Transverse colon (tissue), 4 donors: ENCODE measurements around the gene LYPD6.

Experiments
- CTCF ChIP-seq, 5 experiments: fragments of 200-600 bp in 3 of 5; fragments of 450-650 bp in 2 of 5; sonication (generic) in 3 of 5; IDR thresholded peaks; 1 replicate in 2 of 5; 2 replicates in 3 of 5; pipeline ENCODE4 v1.5.1; 2016 to 2017; ENCODE audit warnings: antibody characterized with exemption in 5 of 5, inconsistent platforms in 3 of 5, mild to moderate bottlenecking in 2 of 5, moderate library complexity in 1 of 5
- EP300 ChIP-seq: sonication (generic); formaldehyde crosslinking; IDR thresholded peaks from one replicate; pipeline ENCODE4 v1.6.1; 2017; ENCODE audit warnings: antibody characterized with exemption, low read depth
- POLR2AphosphoS5 ChIP-seq, 3 donors: sonication (generic); formaldehyde crosslinking; IDR thresholded peaks; one replicate each; pipeline ENCODE4 v1.6.1; 2016; ENCODE audit warnings: antibody characterized with exemption in 3 of 3

- no peak for TF ChIP-seq CTCF (IDR thresholded peaks at IDR 0.05)
- no peak for TF ChIP-seq EP300
- TF ChIP-seq POLR2AphosphoS5 (IDR thresholded peaks at IDR 0.05), result no peak
These were observed 70.6 kb downstream of the LYPD6 start for GRCh38 chr2:149400997-149401396.
